ENCODE results near the gene KRT76. TPM values are rescaled to one million over a fixed set of nuclear protein-coding genes. Genes with fewer than 3 reads are reported as not detected.

KRT76 gene
- total and polyA plus RNA-seq, 10 of the 15 experiments (the other 5 are each of a cell fraction or from before 2014, with no cell fraction given) = not detected

DNA sequence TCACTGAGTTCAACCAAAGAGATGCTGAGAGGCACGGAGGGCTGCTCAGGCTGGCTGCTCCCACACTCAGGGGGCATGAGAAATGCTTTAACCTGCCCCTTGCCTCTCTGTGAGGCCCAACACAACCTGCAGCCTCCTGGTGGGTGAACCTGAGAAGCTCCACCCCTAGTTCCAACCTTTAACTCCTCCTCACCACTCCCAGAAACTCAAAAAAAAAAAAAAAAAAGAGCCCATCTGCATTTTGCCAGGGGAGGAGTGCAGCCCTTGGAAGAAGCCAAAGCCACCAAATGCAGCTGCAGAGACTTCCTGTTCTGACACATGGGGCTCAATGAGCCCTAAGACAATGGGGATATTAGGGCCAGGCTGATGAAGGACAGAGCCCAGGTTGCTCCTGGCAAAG, 27.9 kb upstream of the KRT76 start:
- ChIA-PET SMC1A (ENCODE audit: uncharacterized antibody, unreplicated experiment) (no interaction called here), CTCF (no interaction called here), POLR2A (interaction anchor here (0.6 kb wide), 1 partner anchor 9 kb away, joined by 3 read pairs; no protein-coding TSS in a partner anchor), RAD21 (ENCODE audit: unreplicated experiment) (no interaction called here)
- Histone ChIP-seq H3K9ac (ENCODE audit: control insufficient read depth, insufficient read depth, low read length) (no peak overlapping the region), H4K20me1 (ENCODE audit: control insufficient read depth, insufficient read depth) (no peaks in the 10 kb centered on the region), H3K4me2 (ENCODE audit: control insufficient read depth, insufficient read depth) (no peak overlapping the region), H3K4me3 (no peak overlapping the region), H3K4me1 (ENCODE audit: control insufficient read depth, insufficient read depth, low read length) (no peaks in the 10 kb centered on the region), H3K79me2 (ENCODE audit: control insufficient read depth, insufficient read depth, low read length) (no peaks in the 10 kb centered on the region), H3K36me3 (ENCODE audit: control insufficient read depth in 2 of 2, insufficient read depth in 2 of 2, low read length in 1 of 2) (no peaks in the 10 kb centered on the region), H3K9me3 (replicated peaks; ENCODE audit: control insufficient read depth, insufficient read depth, low read length) (no peaks in the 10 kb centered on the region), H2AFZ (ENCODE audit: control insufficient read depth, low read depth, low read length) (no peak overlapping the region), H3K27me3 (replicated peaks in 1 of 2; ENCODE audit: control insufficient read depth in 2 of 2, insufficient read depth in 2 of 2, low read length in 1 of 2) (peaks cover 0 to 5% of the 10 kb centered on the region in 2 experiments; a peak in 1 of 4 replicates), H3K27ac (ENCODE audit: control insufficient read depth, insufficient read depth) (no peak overlapping the region)
- in situ Hi-C loops (cut with MboI) = no loop called here
- no peak for FAIRE-seq
- ATAC-seq = no peak
- TF ChIP-seq TBL1XR1 (IDR thresholded peaks at IDR 0.05; ENCODE audit: low read depth, low read length) (no peak), GATAD2B (conservative IDR thresholded peaks at IDR 0.05; ENCODE audit: low read depth) (no peak), ZSCAN29 (IDR thresholded peaks at IDR 0.05) (no peak), HDAC2 (IDR thresholded peaks at IDR 0.05) (no peak), HCFC1 (IDR thresholded peaks at IDR 0.05; ENCODE audit: low read length) (no peak), EZH2 (IDR thresholded peaks at IDR 0.05; ENCODE audit: borderline replicate concordance, control insufficient read depth, low read depth, low read length) (no peak), PAX5 (IDR thresholded peaks at IDR 0.05; ENCODE audit: borderline replicate concordance, low read depth, low read length) (no peak), CBX5 (IDR thresholded peaks at IDR 0.05; ENCODE audit: low read depth) (no peak), TCF12 (IDR thresholded peaks at IDR 0.05; ENCODE audit: low read depth, low read length) (no peak)
- DNase-seq (ENCODE audit: low read depth, low spot score) = no peak
- intact Hi-C loops (cut with micrococcal nuclease; ENCODE audit: unreplicated experiment) = no loop called here
- WGBS (ENCODE audit: insufficient coverage, insufficient replicate concordance, low lambda C conversion rate, missing lambda C conversion rate) = 0% methylated on average over 1 of the region's 1 CpG
- BruUV-seq (replicated peaks) = no TSS peak

DNA sequence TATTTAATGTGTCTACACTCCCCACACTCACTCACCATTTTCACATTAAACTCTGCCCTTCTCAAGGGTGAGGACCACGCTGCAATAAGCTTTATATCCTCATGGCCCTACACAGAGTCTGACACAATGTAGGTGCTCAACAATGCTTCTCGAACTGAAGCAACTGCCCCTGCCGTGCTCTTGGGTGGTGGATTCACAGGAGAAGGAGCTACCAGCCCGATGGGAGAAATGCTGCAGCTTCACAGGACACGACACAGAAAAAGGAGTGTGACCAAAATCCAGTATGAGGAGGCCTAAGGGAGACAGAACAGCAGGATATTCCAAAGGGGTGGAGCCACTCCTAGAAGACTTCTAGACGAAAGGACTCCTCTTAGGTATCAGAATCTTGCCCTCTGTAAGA, 25.3 kb upstream of the KRT76 start:
- RAD21 ChIA-PET (ENCODE audit: unreplicated experiment) = no interaction called here
- BruUV-seq (replicated peaks) = no TSS peak
- DNase-seq (ENCODE audit: low read depth, low spot score) (no peak), ATAC-seq (no peak), FAIRE-seq (no peak)
- Histone ChIP-seq H3K4me1 (ENCODE audit: control insufficient read depth, insufficient read depth, low read length) (no peaks in the 10 kb centered on the region), H3K4me3 (no peak overlapping the region), H3K4me2 (ENCODE audit: control insufficient read depth, insufficient read depth) (no peak overlapping the region), H3K27ac (ENCODE audit: control insufficient read depth, insufficient read depth) (no peak overlapping the region), H4K20me1 (ENCODE audit: control insufficient read depth, insufficient read depth) (no peaks in the 10 kb centered on the region), H3K9me3 (replicated peaks; ENCODE audit: control insufficient read depth, insufficient read depth, low read length) (no peaks in the 10 kb centered on the region), H3K79me2 (ENCODE audit: control insufficient read depth, insufficient read depth, low read length) (no peaks in the 10 kb centered on the region), H3K36me3 (ENCODE audit: control insufficient read depth in 2 of 2, insufficient read depth in 2 of 2, low read length in 1 of 2) (no peaks in the 10 kb centered on the region), H3K27me3 (replicated peaks in 1 of 2; ENCODE audit: control insufficient read depth in 2 of 2, insufficient read depth in 2 of 2, low read length in 1 of 2) (peaks cover 0 to 2% of the 10 kb centered on the region in 2 experiments; a peak in 1 of 4 replicates), H3K9ac (ENCODE audit: control insufficient read depth, insufficient read depth, low read length) (no peak overlapping the region), H2AFZ (ENCODE audit: control insufficient read depth, low read depth, low read length) (no peak overlapping the region)
- CTCF ChIA-PET = interaction anchor here (0.8 kb wide), 1 partner anchor 68 kb away, joined by 3 read pairs; no protein-coding TSS in a partner anchor
- POLR2A ChIA-PET = no interaction called here
- intact Hi-C loops (cut with micrococcal nuclease; ENCODE audit: unreplicated experiment) (no loop called here), in situ Hi-C loops (cut with MboI) (no loop called here)
- 0% methylated on average over 6 of the region's 6 CpGs for WGBS (ENCODE audit: insufficient coverage, insufficient replicate concordance, low lambda C conversion rate, missing lambda C conversion rate)
- SMC1A ChIA-PET (ENCODE audit: uncharacterized antibody, unreplicated experiment) = no interaction called here
- TF ChIP-seq, protein P1, sequence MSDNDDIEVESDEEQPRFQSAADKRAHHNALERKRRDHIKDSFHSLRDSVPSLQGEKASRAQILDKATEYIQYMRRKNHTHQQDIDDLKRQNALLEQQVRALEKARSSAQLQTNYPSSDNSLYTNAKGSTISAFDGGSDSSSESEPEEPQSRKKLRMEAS (IDR thresholded peaks at IDR 0.05; ENCODE audit: low read depth, low read length) = no peak
- no peak for TF ChIP-seq NR2F1 (conservative IDR thresholded peaks at IDR 0.05)
- TF ChIP-seq DPF2 (IDR thresholded peaks at IDR 0.05) = no peak
- TF ChIP-seq, protein P2, sequence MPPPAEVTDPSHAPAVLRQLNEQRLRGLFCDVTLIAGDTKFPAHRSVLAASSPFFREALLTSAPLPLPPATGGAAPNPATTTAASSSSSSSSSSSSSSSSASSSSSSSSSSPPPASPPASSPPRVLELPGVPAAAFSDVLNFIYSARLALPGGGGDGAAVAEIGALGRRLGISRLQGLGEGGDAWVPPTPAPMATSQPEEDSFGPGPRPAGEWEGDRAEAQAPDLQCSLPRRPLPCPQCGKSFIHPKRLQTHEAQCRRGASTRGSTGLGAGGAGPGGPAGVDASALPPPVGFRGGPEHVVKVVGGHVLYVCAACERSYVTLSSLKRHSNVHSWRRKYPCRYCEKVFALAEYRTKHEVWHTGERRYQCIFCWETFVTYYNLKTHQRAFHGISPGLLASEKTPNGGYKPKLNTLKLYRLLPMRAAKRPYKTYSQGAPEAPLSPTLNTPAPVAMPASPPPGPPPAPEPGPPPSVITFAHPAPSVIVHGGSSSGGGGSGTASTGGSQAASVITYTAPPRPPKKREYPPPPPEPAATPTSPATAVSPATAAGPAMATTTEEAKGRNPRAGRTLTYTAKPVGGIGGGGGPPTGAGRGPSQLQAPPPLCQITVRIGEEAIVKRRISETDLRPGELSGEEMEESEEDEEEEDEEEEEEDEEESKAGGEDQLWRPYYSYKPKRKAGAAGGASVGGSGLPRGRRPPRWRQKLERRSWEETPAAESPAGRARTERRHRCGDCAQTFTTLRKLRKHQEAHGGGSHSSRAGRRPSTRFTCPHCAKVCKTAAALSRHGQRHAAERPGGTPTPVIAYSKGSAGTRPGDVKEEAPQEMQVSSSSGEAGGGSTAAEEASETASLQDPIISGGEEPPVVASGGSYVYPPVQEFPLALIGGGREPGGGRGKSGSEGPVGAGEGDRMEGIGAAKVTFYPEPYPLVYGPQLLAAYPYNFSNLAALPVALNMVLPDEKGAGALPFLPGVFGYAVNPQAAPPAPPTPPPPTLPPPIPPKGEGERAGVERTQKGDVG (CRISPR knock-in tag; IDR thresholded peaks at IDR 0.05) = no peak
- TF ChIP-seq ZNF384 (IDR thresholded peaks at IDR 0.05; ENCODE audit: borderline replicate concordance, low read depth, low read length) = no peak
- TF ChIP-seq BCL11A (IDR thresholded peaks at IDR 0.05; ENCODE audit: low read depth, low read length) = no peak

Data from GM12878 (cell line).